Measurements from ENCODE around the gene MFSD11. TPM values are rescaled to one million over a fixed set of nuclear protein-coding genes. Genes with fewer than 3 reads are reported as not detected.
"Not testable (repeated sequence)": the region's sequence is repeated elsewhere in the genome, so short reads cannot be mapped to it uniquely, and the experiment has no call there.

Gene MFSD11
- total RNA-seq, 2 experiments from 2014 or later, result 55.1 to 63.1 TPM

- Histone ChIP-seq H3K4me3 (ENCODE audit: low read depth, low read length, poor library complexity, severe bottlenecking) (no peak overlapping the region), H3K4me1 (ENCODE audit: insufficient read depth, low read length, poor library complexity, severe bottlenecking) (peaks cover 27% of the 10 kb centered on the region), H4K20me1 (ENCODE audit: insufficient read depth, low read length) (no peaks in the 10 kb centered on the region), H3K79me2 (ENCODE audit: insufficient read depth, low read depth, low read length) (no peaks in the 10 kb centered on the region), H3K9me3 (ENCODE audit: low read length) (peaks cover 5% of the 10 kb centered on the region; the same call in 1 of the 2 replicates), H3K36me3 (ENCODE audit: insufficient read depth, low read length) (peaks cover 7% of the 10 kb centered on the region), H3K4me2 (ENCODE audit: low read length) (no peak overlapping the region), H3K27ac (ENCODE audit: low read depth, low read length, poor library complexity, severe bottlenecking) (no peak overlapping the region), H3K9me2 (ENCODE audit: insufficient read depth, low read length) (no peaks in the 10 kb centered on the region), H2AFZ (ENCODE audit: low read length) (no peak overlapping the region)
- BruUV-seq (replicated peaks), result no TSS peak
- DNase-seq (ENCODE audit: low spot score), result no peak
- intact Hi-C loops (cut with micrococcal nuclease; ENCODE audit: unreplicated experiment), result no loop called here
- ChIA-PET CTCF (ENCODE audit: unreplicated experiment) (interaction anchor here (0.6 kb wide), 1 partner anchor 263 kb away, joined by 3 read pairs; no protein-coding TSS in a partner anchor), POLR2A (interaction anchor here (0.6 kb wide), 1 partner anchor 15 kb away, joined by 4 read pairs; no protein-coding TSS in a partner anchor)
- TF ChIP-seq, protein P1, sequence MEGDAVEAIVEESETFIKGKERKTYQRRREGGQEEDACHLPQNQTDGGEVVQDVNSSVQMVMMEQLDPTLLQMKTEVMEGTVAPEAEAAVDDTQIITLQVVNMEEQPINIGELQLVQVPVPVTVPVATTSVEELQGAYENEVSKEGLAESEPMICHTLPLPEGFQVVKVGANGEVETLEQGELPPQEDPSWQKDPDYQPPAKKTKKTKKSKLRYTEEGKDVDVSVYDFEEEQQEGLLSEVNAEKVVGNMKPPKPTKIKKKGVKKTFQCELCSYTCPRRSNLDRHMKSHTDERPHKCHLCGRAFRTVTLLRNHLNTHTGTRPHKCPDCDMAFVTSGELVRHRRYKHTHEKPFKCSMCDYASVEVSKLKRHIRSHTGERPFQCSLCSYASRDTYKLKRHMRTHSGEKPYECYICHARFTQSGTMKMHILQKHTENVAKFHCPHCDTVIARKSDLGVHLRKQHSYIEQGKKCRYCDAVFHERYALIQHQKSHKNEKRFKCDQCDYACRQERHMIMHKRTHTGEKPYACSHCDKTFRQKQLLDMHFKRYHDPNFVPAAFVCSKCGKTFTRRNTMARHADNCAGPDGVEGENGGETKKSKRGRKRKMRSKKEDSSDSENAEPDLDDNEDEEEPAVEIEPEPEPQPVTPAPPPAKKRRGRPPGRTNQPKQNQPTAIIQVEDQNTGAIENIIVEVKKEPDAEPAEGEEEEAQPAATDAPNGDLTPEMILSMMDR (conservative IDR thresholded peaks at IDR 0.05; ENCODE audit: low read length), result no peak
- no peak for TF ChIP-seq EZH2phosphoT487 (IDR thresholded peaks at IDR 0.05; ENCODE audit: borderline replicate concordance, low read depth, low read length)
Measured at GRCh38 chr17:76797241-76797840, 59.4 kb downstream of the MFSD11 start.

DNA sequence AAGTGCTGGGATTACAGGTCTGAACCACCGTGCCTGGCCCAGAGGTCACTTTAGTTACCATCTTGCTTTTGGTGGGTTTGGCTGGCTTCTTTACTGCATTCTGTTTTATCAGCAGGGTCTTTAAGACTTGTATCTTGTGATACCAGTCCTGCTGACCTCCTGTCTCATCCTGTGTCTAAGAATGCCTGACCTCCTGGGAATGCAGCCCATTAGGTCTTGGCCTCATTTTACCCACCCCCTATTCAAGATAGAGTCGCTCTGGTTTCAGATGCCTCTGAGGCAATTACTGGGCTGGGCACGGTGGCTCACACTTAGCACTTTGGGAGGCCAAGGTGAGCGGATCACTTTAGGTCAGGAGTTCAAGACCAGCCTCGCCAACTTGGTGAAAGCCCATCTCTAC, 63.8 kb downstream of the MFSD11 start:
- H3K9me3 ChIP-seq (ENCODE audit: low read length), result no peaks in the 10 kb centered on the region
- H3K79me2 ChIP-seq (ENCODE audit: insufficient read depth, low read depth, low read length), result no peaks in the 10 kb centered on the region
- no TSS peak for BruUV-seq (replicated peaks)
- ChIA-PET POLR2A (interaction anchor here (0.6 kb wide), 1 partner anchor 528 kb away, joined by 6 read pairs; no protein-coding TSS in a partner anchor), CTCF (ENCODE audit: unreplicated experiment) (no interaction called here)
- H3K4me3 ChIP-seq (ENCODE audit: low read depth, low read length, poor library complexity, severe bottlenecking), result no peak overlapping the region
- H3K4me1 ChIP-seq (ENCODE audit: insufficient read depth, low read length, poor library complexity, severe bottlenecking), result peaks cover 16% of the 10 kb centered on the region
- H4K20me1 ChIP-seq (ENCODE audit: insufficient read depth, low read length), result no peaks in the 10 kb centered on the region
- intact Hi-C loops (cut with micrococcal nuclease; ENCODE audit: unreplicated experiment), result no loop called here
- H3K4me2 ChIP-seq (ENCODE audit: low read length), result no peak overlapping the region
- no peaks in the 10 kb centered on the region for H3K9me2 ChIP-seq (ENCODE audit: insufficient read depth, low read length)
- TF ChIP-seq EZH2phosphoT487 (IDR thresholded peaks at IDR 0.05; ENCODE audit: borderline replicate concordance, low read depth, low read length), result no peak
- TF ChIP-seq, protein P1 (conservative IDR thresholded peaks at IDR 0.05; ENCODE audit: low read length), result no peak
- H2AFZ ChIP-seq (ENCODE audit: low read length), result no peak overlapping the region
- no peaks in the 10 kb centered on the region for H3K36me3 ChIP-seq (ENCODE audit: insufficient read depth, low read length)
- H3K27ac ChIP-seq (ENCODE audit: low read depth, low read length, poor library complexity, severe bottlenecking), result no peak overlapping the region
- no peak for DNase-seq (ENCODE audit: low spot score)

GRCh38 chr17:76805319-76805718, 67.4 kb downstream of the MFSD11 start:
- POLR2A ChIA-PET, result no interaction called here
- no peaks in the 10 kb centered on the region for H4K20me1 ChIP-seq (ENCODE audit: insufficient read depth, low read length)
- H3K27ac ChIP-seq (ENCODE audit: low read depth, low read length, poor library complexity, severe bottlenecking), result no peak overlapping the region
- no peak overlapping the region for H2AFZ ChIP-seq (ENCODE audit: low read length)
- DNase-seq (ENCODE audit: low spot score), result no peak
- TF ChIP-seq, protein P1 (conservative IDR thresholded peaks at IDR 0.05; ENCODE audit: low read length), result no peak
- TF ChIP-seq EZH2phosphoT487 (IDR thresholded peaks at IDR 0.05; ENCODE audit: borderline replicate concordance, low read depth, low read length), result no peak
- H3K36me3 ChIP-seq (ENCODE audit: insufficient read depth, low read length), result no peaks in the 10 kb centered on the region
- CTCF ChIA-PET (ENCODE audit: unreplicated experiment), result no interaction called here
- no peaks in the 10 kb centered on the region for H3K9me2 ChIP-seq (ENCODE audit: insufficient read depth, low read length)
- H3K4me3 ChIP-seq (ENCODE audit: low read depth, low read length, poor library complexity, severe bottlenecking), result no peak overlapping the region
- no peaks in the 10 kb centered on the region for H3K79me2 ChIP-seq (ENCODE audit: insufficient read depth, low read depth, low read length)
- H3K4me2 ChIP-seq (ENCODE audit: low read length), result no peak overlapping the region
- H3K9me3 ChIP-seq (ENCODE audit: low read length), result no peaks in the 10 kb centered on the region
- H3K4me1 ChIP-seq (ENCODE audit: insufficient read depth, low read length, poor library complexity, severe bottlenecking), result peaks cover 8% of the 10 kb centered on the region
- intact Hi-C loops (cut with micrococcal nuclease; ENCODE audit: unreplicated experiment), result no loop called here
- no TSS peak for BruUV-seq (replicated peaks)

DNA sequence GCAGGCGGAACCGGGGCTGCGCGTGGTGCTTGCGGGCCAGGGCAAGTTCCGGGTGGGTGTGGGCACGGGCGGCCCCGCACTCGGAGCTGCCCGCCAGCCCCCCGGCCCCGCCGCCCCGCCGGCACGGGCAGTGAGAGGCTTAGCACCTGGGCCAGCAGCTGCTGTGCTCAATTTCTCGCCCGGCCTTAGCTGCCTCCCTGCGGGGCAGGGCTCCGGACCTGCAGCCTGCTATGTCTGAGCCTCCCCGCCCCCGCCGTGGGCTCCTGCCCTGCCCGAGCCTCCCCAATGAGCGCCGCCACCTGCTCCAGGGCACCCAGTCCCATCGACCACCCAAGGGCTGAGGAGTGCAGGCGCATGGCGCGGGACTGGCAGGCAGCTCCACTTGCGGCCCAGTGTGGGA, 68.2 kb downstream of the MFSD11 start:
- intact Hi-C loops (cut with micrococcal nuclease; ENCODE audit: unreplicated experiment); POLR2A ChIA-PET: not testable (repeated sequence)

More for the DNA sequence above, 68.2 kb downstream of the MFSD11 start:
- not testable (repeated sequence) for H3K36me3 ChIP-seq (ENCODE audit: insufficient read depth, low read length); H3K4me3 ChIP-seq (ENCODE audit: low read depth, low read length, poor library complexity, severe bottlenecking); H2AFZ ChIP-seq (ENCODE audit: low read length); H3K4me1 ChIP-seq (ENCODE audit: insufficient read depth, low read length, poor library complexity, severe bottlenecking); H3K79me2 ChIP-seq (ENCODE audit: insufficient read depth, low read depth, low read length); DNase-seq (ENCODE audit: low spot score); H4K20me1 ChIP-seq (ENCODE audit: insufficient read depth, low read length); H3K4me2 ChIP-seq (ENCODE audit: low read length); BruUV-seq (replicated peaks); H3K9me2 ChIP-seq (ENCODE audit: insufficient read depth, low read length); H3K9me3 ChIP-seq (ENCODE audit: low read length); H3K27ac ChIP-seq (ENCODE audit: low read depth, low read length, poor library complexity, severe bottlenecking)
- CTCF ChIA-PET (ENCODE audit: unreplicated experiment), result interaction anchor here (0.6 kb wide), 1 partner anchor 261 kb away, joined by 4 read pairs; no protein-coding TSS in a partner anchor
